Nephron progenitor cell (in vitro differentiated cells): ENCODE measurements around the gene LRRC8E.

Source experiments
- DNase-seq: peaks from one replicate; pipeline ENCODE4 v3.0.0; 2021
- H3K27ac Mint-ChIP-seq: 2 replicates; pipeline ENCODE4 v1.8.0; 2021; ENCODE audit warnings: mild to moderate bottlenecking, moderate library complexity, mixed read lengths
- H3K27me3 Mint-ChIP-seq: 2 replicates; pipeline ENCODE4 v1.8.0; 2021; ENCODE audit warnings: mild to moderate bottlenecking, low read depth, mixed read lengths; ENCODE audit not compliant: poor library complexity
- H3K36me3 Mint-ChIP-seq: 2 replicates; pipeline ENCODE4 v1.8.0; 2021; ENCODE audit warnings: low read depth, mixed read lengths
- H3K4me1 Mint-ChIP-seq: 2 replicates; pipeline ENCODE4 v1.8.0; 2021; ENCODE audit warnings: mixed read lengths
- H3K4me3 Mint-ChIP-seq: 2 replicates; pipeline ENCODE4 v1.8.0; 2021; ENCODE audit warnings: mild to moderate bottlenecking, moderate library complexity, mixed read lengths
- H3K9me3 Mint-ChIP-seq: 2 replicates; pipeline ENCODE4 v1.8.0; 2021; ENCODE audit warnings: mild to moderate bottlenecking, moderate library complexity, mixed read lengths
- TF ChIP-seq, protein P1 (sequence below): fragments of 200-600 bp; sonication (generic); IDR thresholded peaks from 2 replicates; pipeline ENCODE4 v1.5.0; 2021; ENCODE audit warnings: antibody characterized with exemption

The LRRC8E gene

DNA sequence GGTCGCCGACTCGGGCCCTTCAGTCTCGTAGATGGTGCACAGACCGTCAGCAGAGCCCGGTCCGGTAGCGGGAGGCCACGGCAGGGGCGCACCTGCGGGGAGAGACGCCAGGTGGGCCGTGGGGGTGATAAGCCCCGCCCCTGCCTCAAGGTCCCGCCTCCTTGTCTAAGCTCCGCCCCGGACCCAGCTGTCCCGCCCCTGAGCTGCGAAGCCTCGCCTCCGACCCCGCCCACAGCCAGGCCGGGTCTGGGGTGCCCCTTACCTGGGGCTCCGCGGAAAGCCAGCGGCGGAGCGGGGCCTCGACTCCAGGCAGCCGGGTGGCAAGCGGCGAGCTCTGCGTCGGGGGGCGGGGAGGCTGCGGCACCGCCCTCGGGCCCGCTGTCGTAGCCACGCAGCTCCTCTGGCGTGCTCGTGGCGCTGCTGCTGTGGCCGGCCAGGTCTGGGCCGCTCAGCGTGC lies 18.8 kb upstream of the LRRC8E start:
- no peaks in the 10 kb centered on the region for H3K36me3 Mint-ChIP-seq
- DNase-seq = peak; percentile 79
- H3K4me3 Mint-ChIP-seq = no peak overlapping the region
- peaks cover 22% of the 10 kb centered on the region for H3K4me1 Mint-ChIP-seq
- TF ChIP-seq, protein P1, sequence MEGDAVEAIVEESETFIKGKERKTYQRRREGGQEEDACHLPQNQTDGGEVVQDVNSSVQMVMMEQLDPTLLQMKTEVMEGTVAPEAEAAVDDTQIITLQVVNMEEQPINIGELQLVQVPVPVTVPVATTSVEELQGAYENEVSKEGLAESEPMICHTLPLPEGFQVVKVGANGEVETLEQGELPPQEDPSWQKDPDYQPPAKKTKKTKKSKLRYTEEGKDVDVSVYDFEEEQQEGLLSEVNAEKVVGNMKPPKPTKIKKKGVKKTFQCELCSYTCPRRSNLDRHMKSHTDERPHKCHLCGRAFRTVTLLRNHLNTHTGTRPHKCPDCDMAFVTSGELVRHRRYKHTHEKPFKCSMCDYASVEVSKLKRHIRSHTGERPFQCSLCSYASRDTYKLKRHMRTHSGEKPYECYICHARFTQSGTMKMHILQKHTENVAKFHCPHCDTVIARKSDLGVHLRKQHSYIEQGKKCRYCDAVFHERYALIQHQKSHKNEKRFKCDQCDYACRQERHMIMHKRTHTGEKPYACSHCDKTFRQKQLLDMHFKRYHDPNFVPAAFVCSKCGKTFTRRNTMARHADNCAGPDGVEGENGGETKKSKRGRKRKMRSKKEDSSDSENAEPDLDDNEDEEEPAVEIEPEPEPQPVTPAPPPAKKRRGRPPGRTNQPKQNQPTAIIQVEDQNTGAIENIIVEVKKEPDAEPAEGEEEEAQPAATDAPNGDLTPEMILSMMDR = no peak
- H3K27ac Mint-ChIP-seq = no peak overlapping the region
- H3K27me3 Mint-ChIP-seq = peaks cover 62% of the 10 kb centered on the region
- no peaks in the 10 kb centered on the region for H3K9me3 Mint-ChIP-seq

DNA sequence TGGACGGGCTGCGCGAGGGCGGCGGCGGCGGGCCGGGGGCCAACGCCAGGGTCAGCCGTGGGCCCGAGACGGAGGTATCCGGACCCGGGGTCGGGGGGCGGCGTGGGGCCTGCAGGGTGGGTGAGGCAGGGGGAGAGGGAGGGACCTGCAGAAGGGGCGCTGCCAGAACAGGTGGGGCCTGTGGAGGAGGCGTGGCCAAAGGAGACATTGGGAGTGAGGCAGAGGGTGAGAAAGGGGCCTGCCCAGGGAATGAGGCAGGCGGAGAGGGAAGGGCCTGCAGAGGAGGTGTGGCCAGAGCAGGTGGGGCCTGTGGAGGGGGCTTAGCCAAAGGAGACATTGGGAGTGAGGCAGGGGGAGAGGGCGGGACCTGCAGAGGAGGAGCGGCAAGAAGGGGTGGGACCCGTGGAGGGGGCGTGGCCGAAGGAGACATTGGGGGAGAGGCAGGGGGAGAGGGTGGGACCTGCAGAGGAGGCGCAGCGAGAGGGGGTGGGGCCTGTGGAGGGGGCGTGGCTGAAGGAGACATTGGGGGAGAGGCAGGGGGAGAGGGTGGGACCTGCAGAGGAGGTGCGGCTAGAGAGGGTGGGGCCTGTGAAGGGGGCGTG lies 18.3 kb upstream of the LRRC8E start:
- peak; percentile 84 for DNase-seq
- Mint-ChIP-seq H3K27me3 (peaks cover 62% of the 10 kb centered on the region), H3K9me3 (no peaks in the 10 kb centered on the region), H3K27ac (no peak overlapping the region), H3K36me3 (no peaks in the 10 kb centered on the region), H3K4me3 (peak overlapping the region; percentile 48), H3K4me1 (peaks cover 27% of the 10 kb centered on the region)
- TF ChIP-seq, protein P1 = no peak

- H3K4me3 Mint-ChIP-seq = peak overlapping the region; percentile 77
- TF ChIP-seq, protein P1 = no peak
- peak; percentile 84 for DNase-seq
- H3K27me3 Mint-ChIP-seq = peaks cover 62% of the 10 kb centered on the region
- H3K27ac Mint-ChIP-seq = peak overlapping the region; percentile 99
- no peaks in the 10 kb centered on the region for H3K36me3 Mint-ChIP-seq
- peaks cover 22% of the 10 kb centered on the region for H3K4me1 Mint-ChIP-seq
- no peaks in the 10 kb centered on the region for H3K9me3 Mint-ChIP-seq
Measured at GRCh38 chr19:7870571-7871436, 17.5 kb upstream of the LRRC8E start.

DNA sequence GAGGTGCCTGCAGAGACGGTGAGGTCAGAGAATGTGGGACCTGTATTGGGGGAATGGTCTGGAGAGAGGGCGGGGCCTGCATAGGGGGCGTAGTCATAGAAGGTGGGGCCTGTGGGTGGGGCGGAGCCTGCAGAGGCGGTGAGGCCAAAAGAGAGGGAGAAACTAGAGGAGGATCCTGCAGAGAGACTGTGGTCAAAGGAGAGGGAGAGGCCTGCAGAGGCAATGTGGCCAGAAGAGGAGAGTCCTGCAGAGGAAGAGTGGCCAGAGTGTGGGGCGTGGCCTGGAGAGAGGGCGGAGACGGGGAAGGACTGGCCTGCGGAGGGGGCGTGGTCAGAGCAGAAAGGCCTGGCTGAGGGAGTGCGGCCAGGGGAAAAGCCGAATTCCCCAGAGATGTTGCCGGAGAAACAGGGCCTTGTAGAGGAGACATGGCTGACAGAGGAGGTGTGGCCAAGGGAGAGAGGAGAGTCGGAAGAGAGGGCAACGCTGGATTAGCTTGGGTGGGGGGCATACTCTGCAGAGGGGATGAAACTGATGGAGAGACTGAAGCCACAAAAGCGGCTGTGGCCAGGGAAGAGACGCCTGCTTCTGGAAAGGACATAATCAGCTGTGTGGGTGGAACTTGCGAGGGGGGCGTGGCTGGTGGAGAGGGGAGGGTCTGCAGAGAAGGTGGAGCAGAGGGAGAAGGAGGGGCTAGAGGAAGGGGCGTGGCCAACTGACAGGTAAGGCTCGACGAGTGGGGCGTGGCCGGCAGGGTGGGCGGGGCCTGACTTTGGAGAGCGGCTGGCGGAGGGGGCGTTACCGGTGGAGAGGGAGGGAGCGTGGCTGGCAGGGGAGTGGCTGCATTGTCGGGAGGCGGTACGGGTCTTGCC lies 16.6 kb upstream of the LRRC8E start:
- Mint-ChIP-seq H3K9me3 (no peaks in the 10 kb centered on the region), H3K27ac (peak overlapping the region; percentile 99), H3K4me1 (peaks cover 22% of the 10 kb centered on the region), H3K4me3 (peak overlapping the region; percentile 77), H3K36me3 (no peaks in the 10 kb centered on the region), H3K27me3 (peaks cover 63% of the 10 kb centered on the region)
- DNase-seq = peak; percentile 100
- TF ChIP-seq, protein P1 = no peak

DNA sequence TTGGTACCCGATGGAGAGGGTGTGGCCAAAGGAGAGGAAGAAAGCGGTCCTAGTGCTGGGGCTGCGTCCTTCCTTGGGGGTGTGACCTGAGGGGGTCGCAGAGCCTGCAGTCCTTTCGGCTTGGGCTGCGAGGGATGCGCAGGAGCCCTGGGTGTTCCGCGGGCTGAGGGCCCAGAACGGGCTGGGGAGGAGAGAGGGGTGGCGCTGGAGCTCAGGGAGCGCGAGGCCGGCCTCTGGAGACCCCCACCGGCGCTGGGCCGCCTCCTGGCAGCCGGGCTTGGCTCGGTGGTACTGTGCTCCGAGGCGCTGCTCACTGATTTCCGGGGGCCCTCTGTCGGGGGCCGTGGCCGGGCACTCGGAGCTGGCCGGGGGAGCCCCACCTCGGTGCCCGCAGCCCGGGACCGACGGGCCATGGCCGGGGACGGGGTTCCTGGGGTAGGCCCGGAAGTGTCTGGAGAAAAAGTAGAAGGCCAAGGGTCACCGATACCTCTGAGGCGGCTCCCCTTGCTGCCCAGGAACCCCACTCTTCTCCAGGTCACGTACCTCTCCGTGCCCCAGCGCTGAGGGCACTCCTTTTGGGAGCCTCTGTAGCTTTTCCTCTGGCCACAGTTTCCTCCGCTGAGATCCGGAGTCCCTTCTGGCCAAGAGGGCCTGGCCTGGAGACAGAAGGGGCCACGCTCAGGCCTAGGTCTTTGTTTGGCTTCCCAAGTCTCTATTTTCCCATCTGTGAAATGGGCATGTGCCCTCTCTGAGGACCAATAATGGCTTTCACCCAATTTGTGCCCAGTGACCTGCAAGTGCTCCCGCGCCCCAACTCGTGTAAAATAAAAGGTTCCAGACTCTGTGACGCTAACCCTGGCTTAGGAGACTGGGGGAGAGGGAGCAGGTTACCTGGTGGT lies 15.8 kb upstream of the LRRC8E start:
- DNase-seq = no peak
- TF ChIP-seq, protein P1 = no peak
- Mint-ChIP-seq H3K4me1 (peaks cover 22% of the 10 kb centered on the region), H3K4me3 (peak overlapping the region; percentile 77), H3K27me3 (peaks cover 64% of the 10 kb centered on the region), H3K27ac (no peak overlapping the region), H3K36me3 (no peaks in the 10 kb centered on the region), H3K9me3 (no peaks in the 10 kb centered on the region)
